K562 (cell line): ENCODE measurements around the gene SSR2. TPM values are rescaled to one million over a fixed set of nuclear protein-coding genes. Genes with fewer than 3 reads are reported as not detected.
A peak's percentile ranks its signal among the peaks of the same experiment; 100 is the strongest.

Experiments
- FOXP1 ChIP-seq: sonication (generic); formaldehyde crosslinking; IDR thresholded peaks from 2 replicates; pipeline ENCODE4 v1.8.0; 2022; ENCODE audit warnings: mild to moderate bottlenecking, missing genetic modification reagents
- MBD2 ChIP-seq: sonication (generic); IDR thresholded peaks from 2 replicates; pipeline ENCODE4 v1.6.1; 2016; ENCODE audit warnings: low read depth, borderline replicate concordance
- NONO ChIP-seq, 2 experiments: fragments of 200-400 bp in 1 of 2; fragments of 450-650 bp in 1 of 2; formaldehyde crosslinking in 1 of 2; IDR thresholded peaks; 2 replicates each; pipeline ENCODE4 v1.6.1; 2017; ENCODE audit warnings: low read depth in 2 of 2, mild to moderate bottlenecking in 2 of 2, moderate library complexity in 2 of 2, low read length in 1 of 2
- PHF20 ChIP-seq: fragments of 450-650 bp; IDR thresholded peaks from 2 replicates; pipeline ENCODE4 v1.6.1; 2018; ENCODE audit not compliant: partially characterized antibody
- SMAD2 ChIP-seq: fragments of 150-350 bp; IDR thresholded peaks from 2 replicates; pipeline ENCODE4 v1.6.1; 2014; ENCODE audit warnings: low read depth, mild to moderate bottlenecking, low read length
- SUPT5H ChIP-seq: fragments of 450-650 bp; IDR thresholded peaks from 2 replicates; pipeline ENCODE4 v1.6.1; 2016
- ZFP30 ChIP-seq: fragments of 250-450 bp; sonication (Bioruptor Pico); IDR thresholded peaks from 2 replicates; pipeline ENCODE4 v1.8.0; 2022; ENCODE audit warnings: moderate library complexity, mild to moderate bottlenecking, inconsistent platforms, borderline replicate concordance
- ZFPM2 ChIP-seq: fragments of 250-450 bp; sonication (Bioruptor Pico); IDR thresholded peaks from 2 replicates; pipeline ENCODE4 v1.5.1; 2022; ENCODE audit warnings: mild to moderate bottlenecking
- ZNF764 ChIP-seq: fragments of 250-450 bp; sonication (Bioruptor Pico); IDR thresholded peaks from 2 replicates; pipeline ENCODE4 v1.4.0; 2020; ENCODE audit warnings: low read depth, mild to moderate bottlenecking, moderate library complexity
- polyA plus RNA-seq, 8 experiments: library from polyadenylated mRNA; depleted of rRNA in 4 of 8; stranded (reverse) in 5 of 8; unstranded in 3 of 8; fragments of >200 nt; fragmentation: Nextera tagmentation in 2 of 8; fragmentation: Illumina TruSeq in 1 of 8; extraction: Ambion mirVana in 2 of 8; extraction: Trizol in 1 of 8; gene quantifications; 2 replicates each; pipeline versions ENCODE4 v1.2.1 to v1.2.3, GENCODE V29; 2011 to 2014; ENCODE audit warnings: inconsistent platforms in 1 of 8, missing spikeins in 1 of 8
- total RNA-seq, 7 experiments: library from RNA; depleted of rRNA in 6 of 7; stranded (reverse); fragments of >200 nt in 6 of 7; fragmentation: Illumina TruSeq in 2 of 7; extraction: Trizol in 2 of 7; gene quantifications; 2 replicates each; pipeline versions ENCODE4 v1.2.1 to v1.2.3, GENCODE V29; 2011 to 2021; ENCODE audit warnings: low replicate concordance in 1 of 7
- TF ChIP-seq, protein P1 (sequence below): fragments of 250-450 bp; sonication (Bioruptor Pico); IDR thresholded peaks from 2 replicates; pipeline ENCODE4 v1.8.0; 2021; ENCODE audit warnings: moderate library complexity, mild to moderate bottlenecking, inconsistent platforms
- TF ChIP-seq, protein P2 (sequence below): fragments of 450-650 bp; IDR thresholded peaks from 2 replicates; pipeline ENCODE4 v1.6.1; 2016; ENCODE audit warnings: mild to moderate bottlenecking, moderate library complexity
- TF ChIP-seq, protein P3 (sequence below): fragments of 450-650 bp; IDR thresholded peaks from 2 replicates; pipeline ENCODE4 v1.6.1; 2017; ENCODE audit warnings: mild to moderate bottlenecking, moderate library complexity
- TF ChIP-seq, protein P4 (sequence below): IDR thresholded peaks from 2 replicates; pipeline ENCODE4 v1.6.1; 2011; ENCODE audit not compliant: insufficient read length; ENCODE audit errors: extremely low read depth

The SSR2 gene
- total and polyA plus RNA-seq, 9 of the 15 experiments (the other 6 are each of a cell fraction or from before 2014, with no cell fraction given), result 161 to 411 (median 240) TPM

GRCh38 chr1:156020293-156021092 lies at the start of gene SSR2 (continued):
- TF ChIP-seq, protein P1, sequence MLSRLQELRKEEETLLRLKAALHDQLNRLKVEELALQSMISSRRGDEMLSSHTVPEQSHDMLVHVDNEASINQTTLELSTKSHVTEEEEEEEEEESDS, result no peak
- no peak for TF ChIP-seq ZFPM2 (CRISPR knock-in tag)
- TF ChIP-seq, protein P2, sequence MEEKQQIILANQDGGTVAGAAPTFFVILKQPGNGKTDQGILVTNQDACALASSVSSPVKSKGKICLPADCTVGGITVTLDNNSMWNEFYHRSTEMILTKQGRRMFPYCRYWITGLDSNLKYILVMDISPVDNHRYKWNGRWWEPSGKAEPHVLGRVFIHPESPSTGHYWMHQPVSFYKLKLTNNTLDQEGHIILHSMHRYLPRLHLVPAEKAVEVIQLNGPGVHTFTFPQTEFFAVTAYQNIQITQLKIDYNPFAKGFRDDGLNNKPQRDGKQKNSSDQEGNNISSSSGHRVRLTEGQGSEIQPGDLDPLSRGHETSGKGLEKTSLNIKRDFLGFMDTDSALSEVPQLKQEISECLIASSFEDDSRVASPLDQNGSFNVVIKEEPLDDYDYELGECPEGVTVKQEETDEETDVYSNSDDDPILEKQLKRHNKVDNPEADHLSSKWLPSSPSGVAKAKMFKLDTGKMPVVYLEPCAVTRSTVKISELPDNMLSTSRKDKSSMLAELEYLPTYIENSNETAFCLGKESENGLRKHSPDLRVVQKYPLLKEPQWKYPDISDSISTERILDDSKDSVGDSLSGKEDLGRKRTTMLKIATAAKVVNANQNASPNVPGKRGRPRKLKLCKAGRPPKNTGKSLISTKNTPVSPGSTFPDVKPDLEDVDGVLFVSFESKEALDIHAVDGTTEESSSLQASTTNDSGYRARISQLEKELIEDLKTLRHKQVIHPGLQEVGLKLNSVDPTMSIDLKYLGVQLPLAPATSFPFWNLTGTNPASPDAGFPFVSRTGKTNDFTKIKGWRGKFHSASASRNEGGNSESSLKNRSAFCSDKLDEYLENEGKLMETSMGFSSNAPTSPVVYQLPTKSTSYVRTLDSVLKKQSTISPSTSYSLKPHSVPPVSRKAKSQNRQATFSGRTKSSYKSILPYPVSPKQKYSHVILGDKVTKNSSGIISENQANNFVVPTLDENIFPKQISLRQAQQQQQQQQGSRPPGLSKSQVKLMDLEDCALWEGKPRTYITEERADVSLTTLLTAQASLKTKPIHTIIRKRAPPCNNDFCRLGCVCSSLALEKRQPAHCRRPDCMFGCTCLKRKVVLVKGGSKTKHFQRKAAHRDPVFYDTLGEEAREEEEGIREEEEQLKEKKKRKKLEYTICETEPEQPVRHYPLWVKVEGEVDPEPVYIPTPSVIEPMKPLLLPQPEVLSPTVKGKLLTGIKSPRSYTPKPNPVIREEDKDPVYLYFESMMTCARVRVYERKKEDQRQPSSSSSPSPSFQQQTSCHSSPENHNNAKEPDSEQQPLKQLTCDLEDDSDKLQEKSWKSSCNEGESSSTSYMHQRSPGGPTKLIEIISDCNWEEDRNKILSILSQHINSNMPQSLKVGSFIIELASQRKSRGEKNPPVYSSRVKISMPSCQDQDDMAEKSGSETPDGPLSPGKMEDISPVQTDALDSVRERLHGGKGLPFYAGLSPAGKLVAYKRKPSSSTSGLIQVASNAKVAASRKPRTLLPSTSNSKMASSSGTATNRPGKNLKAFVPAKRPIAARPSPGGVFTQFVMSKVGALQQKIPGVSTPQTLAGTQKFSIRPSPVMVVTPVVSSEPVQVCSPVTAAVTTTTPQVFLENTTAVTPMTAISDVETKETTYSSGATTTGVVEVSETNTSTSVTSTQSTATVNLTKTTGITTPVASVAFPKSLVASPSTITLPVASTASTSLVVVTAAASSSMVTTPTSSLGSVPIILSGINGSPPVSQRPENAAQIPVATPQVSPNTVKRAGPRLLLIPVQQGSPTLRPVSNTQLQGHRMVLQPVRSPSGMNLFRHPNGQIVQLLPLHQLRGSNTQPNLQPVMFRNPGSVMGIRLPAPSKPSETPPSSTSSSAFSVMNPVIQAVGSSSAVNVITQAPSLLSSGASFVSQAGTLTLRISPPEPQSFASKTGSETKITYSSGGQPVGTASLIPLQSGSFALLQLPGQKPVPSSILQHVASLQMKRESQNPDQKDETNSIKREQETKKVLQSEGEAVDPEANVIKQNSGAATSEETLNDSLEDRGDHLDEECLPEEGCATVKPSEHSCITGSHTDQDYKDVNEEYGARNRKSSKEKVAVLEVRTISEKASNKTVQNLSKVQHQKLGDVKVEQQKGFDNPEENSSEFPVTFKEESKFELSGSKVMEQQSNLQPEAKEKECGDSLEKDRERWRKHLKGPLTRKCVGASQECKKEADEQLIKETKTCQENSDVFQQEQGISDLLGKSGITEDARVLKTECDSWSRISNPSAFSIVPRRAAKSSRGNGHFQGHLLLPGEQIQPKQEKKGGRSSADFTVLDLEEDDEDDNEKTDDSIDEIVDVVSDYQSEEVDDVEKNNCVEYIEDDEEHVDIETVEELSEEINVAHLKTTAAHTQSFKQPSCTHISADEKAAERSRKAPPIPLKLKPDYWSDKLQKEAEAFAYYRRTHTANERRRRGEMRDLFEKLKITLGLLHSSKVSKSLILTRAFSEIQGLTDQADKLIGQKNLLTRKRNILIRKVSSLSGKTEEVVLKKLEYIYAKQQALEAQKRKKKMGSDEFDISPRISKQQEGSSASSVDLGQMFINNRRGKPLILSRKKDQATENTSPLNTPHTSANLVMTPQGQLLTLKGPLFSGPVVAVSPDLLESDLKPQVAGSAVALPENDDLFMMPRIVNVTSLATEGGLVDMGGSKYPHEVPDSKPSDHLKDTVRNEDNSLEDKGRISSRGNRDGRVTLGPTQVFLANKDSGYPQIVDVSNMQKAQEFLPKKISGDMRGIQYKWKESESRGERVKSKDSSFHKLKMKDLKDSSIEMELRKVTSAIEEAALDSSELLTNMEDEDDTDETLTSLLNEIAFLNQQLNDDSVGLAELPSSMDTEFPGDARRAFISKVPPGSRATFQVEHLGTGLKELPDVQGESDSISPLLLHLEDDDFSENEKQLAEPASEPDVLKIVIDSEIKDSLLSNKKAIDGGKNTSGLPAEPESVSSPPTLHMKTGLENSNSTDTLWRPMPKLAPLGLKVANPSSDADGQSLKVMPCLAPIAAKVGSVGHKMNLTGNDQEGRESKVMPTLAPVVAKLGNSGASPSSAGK, result no peak
- TF ChIP-seq, protein P3, sequence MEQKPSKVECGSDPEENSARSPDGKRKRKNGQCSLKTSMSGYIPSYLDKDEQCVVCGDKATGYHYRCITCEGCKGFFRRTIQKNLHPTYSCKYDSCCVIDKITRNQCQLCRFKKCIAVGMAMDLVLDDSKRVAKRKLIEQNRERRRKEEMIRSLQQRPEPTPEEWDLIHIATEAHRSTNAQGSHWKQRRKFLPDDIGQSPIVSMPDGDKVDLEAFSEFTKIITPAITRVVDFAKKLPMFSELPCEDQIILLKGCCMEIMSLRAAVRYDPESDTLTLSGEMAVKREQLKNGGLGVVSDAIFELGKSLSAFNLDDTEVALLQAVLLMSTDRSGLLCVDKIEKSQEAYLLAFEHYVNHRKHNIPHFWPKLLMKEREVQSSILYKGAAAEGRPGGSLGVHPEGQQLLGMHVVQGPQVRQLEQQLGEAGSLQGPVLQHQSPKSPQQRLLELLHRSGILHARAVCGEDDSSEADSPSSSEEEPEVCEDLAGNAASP, result no peak
- no peak for TF ChIP-seq FOXP1
- TF ChIP-seq ZFP30 (CRISPR knock-in tag), result no peak
- peak; percentile 14 for TF ChIP-seq PHF20
- peak; percentile 54; the same call in 1 of the 2 replicates for TF ChIP-seq MBD2
- TF ChIP-seq ZNF764 (CRISPR knock-in tag), result no peak
- TF ChIP-seq, protein P4, sequence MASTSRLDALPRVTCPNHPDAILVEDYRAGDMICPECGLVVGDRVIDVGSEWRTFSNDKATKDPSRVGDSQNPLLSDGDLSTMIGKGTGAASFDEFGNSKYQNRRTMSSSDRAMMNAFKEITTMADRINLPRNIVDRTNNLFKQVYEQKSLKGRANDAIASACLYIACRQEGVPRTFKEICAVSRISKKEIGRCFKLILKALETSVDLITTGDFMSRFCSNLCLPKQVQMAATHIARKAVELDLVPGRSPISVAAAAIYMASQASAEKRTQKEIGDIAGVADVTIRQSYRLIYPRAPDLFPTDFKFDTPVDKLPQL, result no peak
- no peak for TF ChIP-seq NONO (IDR thresholded peaks at IDR 0.05; ENCODE audit: low read depth in 2 of 2, low read length in 1 of 2)
- TF ChIP-seq SMAD2, result no peak
- TF ChIP-seq SUPT5H, result peak; percentile 88
